Fibroblast of skin of back (primary cell): ENCODE results near the gene SEMA4C.

Experiments used
- DNase-seq: peaks from one replicate; pipeline ENCODE4 v3.0.0-alpha.2; 2013

SEMA4C gene

DNA sequence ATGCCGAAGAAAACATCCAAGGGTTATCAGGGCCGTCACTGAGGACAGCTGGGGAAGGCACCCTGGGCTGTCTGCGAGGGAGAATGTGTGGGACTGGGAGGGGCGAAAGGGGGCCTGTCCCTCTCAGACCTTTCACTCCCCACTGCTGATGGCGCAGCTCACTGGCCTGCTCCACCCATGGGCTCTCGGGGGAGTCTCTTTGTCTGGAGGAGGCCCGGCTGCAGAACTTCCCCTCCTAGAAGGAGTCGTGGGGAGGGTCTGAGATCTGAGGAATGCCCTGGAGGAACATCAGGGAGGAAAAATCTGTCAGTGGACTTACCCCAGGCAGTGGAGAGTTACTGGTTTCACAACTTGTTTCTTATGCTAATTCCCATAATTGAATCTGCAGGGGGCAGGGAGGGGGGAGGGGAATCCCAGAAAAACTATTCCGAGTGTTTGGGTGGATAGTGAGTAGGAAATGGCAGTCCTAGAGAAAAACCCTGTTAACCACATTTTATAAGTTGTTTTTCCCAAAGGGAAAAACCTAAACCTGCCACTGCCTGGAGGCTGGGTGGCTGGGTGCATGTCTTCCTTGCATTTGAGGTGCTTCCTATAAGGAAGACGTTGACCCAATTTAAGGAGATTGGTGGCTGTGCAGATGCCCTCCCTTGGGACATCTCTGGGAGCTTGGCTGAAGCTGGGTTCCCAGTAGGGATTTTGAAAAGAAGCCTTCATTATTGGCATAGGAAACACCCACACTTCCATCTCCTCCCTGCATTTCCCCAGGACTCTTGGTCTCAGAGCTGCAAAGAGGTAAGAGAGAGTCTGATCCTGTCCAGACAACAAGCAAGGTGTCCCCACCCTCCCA lies 11.7 kb upstream of the SEMA4C start:
- DNase-seq, result no peak

DNA sequence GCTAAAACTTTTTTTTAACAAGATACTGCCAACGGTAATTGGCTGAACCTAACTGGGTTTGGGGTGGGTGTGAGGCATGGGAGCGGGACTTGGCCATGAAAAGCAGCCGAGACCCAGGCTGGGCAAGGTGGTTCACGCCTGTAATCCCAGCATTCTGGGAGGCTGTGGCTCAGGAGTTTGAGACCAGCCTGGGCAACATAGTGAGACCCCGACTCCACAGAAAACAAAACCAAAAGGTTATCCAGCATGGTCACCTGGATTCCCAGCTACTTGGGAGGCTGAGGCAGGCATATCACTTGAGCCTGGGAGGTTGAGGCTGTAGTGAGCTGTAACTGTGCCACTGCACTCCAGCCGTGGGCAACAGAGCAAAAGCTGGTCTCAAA lies 11.0 kb upstream of the SEMA4C start:
- DNase-seq, result no peak

- DNase-seq, result no peak
Observed at GRCh38 chr2:96879545-96880040, 9.7 kb upstream of the SEMA4C start.

- DNase-seq, result no peak
Observed at GRCh38 chr2:96878796-96879544, 9.1 kb upstream of the SEMA4C start.

DNA sequence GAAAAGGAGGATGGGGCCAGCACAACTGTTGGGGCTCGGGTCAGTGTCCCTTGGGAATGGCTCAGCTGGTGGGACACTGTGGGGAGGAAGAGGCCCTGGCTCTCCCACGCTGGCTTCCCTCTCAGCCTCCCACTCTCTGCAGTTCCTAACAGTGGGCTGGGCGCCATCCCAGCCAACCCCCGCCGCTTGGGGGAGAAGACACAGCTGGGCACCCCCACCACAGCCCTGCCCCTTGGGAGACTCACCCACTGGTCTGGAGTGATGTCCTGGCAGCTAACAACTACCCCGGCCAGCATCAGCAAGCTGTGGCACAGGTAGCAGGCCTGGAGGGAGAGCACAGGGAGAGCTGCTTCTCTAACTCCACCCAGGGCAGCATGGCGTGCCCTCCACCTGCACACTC lies 8.3 kb upstream of the SEMA4C start:
- no peak for DNase-seq

- DNase-seq, result no peak
Observed at GRCh38 chr2:96877631-96878092, 7.8 kb upstream of the SEMA4C start.

DNA sequence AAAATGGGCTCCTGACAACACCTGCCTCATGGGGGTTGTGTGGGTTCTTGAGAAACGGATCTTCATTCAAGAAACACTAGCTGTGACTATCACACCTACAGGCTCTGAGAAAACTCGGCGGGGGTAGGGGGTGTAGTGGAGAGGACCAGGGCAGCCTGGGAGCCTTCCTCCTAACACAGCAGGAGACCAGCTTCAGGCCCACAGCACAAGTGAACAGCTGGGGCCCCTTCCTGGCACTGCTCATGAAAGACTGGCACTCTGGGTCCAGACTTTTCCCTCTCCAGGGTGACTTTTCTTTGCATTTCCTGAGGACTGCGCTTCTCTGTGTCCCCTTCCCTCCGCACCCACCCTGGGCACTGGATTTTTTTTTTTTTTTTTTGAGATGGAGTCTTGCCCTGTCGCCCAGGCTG lies 7.2 kb upstream of the SEMA4C start:
- DNase-seq, result no peak

GRCh38 chr2:96876269-96877041 lies 6.6 kb upstream of the SEMA4C start:
- DNase-seq, result no peak

DNA sequence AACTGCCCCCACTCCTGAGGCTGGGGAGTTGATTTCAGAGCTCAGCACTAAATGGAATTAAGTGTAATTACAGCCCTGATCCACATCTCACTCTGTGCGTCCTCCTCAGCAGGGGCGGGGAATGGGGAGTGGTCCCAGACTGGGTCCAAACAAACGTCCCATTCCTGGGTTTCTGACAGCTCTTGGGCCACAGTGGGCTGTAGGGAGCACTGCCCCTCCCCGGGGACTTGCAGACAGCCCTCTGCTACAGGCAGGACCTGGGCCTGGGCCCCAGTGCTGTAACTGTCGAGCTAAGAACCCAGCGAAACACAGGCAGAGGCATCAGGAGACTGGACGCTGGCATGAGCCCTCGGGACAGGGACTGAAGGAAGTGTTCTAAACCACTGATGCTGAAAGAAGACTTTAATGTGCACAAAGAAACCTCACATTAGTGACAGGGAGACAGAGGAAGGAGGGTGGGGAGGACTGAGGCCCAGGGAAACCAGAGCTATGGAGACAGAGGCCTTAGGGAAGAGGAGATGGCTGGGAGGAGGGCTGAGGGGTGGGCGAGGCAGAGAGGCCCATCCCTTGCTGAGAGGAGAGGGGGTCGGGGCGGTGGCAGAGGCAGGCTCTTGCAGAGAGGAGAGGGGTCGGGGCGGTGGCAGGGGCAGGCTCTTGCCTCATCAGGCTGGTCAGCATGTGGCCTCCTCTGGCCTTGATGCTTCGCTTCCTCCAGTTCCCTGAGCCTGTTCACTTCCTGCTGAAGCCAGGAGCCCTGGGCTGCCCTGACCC lies 5.8 kb upstream of the SEMA4C start:
- DNase-seq, result no peak

GRCh38 chr2:96874198-96874831 lies 4.4 kb upstream of the SEMA4C start:
- DNase-seq, result no peak

DNA sequence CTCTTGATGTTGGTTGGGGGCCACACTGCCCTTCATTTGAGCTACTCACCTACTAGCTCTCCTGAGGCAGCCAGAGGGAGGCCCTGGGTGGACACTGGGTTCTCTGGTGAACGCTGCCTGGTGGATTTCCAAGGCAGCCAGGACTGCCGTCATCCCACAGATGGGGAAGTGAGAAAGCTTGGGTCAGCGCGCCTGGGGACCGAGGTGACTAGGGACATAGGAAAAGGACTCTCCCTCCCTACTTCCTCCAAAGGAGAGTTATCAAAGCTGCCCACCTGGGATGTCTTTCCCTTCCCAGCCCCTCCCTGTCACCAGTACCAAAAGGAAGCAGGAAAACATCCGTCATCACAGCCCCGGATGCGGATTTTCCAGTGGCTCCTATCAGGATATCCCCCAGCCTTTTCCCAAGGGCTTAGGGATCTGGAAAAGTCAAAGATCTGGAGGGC lies 3.8 kb upstream of the SEMA4C start:
- no peak for DNase-seq

- no peak for DNase-seq
Observed at GRCh38 chr2:96872591-96873349, 2.9 kb upstream of the SEMA4C start.

DNA sequence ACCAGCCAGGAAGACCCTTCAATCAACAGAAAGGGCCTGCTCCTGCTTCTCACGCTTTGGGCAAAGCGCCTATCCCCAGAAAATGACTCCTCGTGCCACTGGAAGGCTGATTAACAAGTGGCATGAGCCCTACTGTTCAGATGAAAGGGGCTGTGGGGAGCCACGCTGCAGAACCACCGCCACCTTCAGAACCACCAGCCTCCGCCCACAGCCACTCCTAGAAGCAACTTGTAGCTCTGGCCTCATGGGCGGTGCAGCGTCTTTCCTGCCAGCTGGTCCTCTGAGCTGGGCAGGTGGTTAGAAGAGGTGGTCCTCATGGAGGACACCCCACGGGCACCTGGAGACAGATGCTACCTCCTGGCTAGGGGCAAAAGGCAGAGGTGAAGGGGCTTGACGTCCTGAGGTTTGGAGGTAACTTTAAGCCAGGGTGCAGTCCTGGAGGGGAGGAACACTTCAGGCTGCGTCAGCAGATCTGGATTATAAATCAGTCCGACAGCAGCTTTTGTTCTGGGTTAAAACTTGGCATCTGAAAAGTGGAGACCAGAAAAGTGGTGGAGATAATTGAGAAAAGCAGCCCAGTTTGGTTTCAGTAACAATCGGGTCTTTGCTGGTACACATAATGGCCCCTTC lies 861 bp upstream of the SEMA4C start:
- DNase-seq, result no peak

- DNase-seq, result peak; percentile 80
Observed at GRCh38 chr2:96869281-96869821, 529 bp downstream of the SEMA4C start.

- DNase-seq, result peak; percentile 94
Observed at GRCh38 chr2:96868555-96869280, 1.2 kb downstream of the SEMA4C start.

- DNase-seq, result no peak
Observed at GRCh38 chr2:96867756-96868554, 1.9 kb downstream of the SEMA4C start.

DNA sequence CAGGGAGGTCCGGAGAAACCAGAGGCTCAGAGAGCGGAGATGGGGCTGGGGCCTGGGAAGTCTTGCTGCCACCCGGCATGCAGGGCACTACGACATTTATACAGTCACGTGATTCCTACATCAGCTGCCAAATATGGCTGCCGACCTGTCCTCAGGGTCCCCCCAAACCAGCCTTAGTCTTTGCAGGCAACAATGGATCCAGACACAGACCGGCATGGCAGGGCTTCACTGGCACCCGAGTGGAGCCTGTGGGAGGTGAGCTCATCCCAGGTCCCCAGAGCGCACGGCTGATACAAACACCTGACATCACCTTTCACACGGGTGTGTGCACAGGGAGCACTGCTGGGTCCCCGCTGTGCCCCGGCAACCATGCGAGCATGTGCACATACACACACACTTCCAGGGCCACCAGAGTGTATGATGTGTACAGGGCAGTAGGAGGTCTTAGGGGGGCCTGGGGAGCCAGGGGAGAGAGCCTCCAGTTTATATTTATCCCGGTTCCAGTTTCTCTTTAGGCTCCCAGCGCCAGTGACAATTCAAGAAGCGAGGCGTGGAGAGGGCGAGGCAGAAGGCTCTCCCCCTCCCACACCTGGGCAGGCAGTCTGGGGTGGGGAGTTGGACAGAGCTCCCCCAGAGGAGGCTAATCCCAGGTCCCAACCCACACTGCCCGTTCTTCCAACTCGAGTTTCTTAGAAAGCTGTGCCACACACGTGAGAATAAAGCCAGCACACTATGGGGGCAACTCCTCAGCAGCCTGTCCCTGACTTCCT lies 2.7 kb downstream of the SEMA4C start:
- DNase-seq, result no peak

DNA sequence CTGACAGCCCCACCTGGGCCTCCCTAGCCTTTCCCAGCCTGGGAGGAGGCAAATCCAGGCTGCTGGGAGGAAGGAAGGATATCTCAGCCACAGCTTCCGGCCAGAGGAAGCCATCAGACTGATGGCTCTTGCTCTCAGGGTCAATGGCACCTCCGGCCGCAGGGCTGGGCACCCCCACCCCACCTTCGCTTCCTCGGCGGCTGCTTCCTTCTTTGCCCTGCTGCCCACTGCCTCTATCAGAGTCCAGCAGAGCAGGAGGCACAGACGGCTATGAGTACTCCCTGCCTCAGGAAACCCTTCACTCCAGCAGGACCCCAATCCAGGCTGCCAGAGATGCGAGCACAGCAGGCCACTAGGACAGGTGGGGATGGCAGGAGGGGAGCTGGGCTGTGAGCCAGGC lies 3.3 kb downstream of the SEMA4C start:
- DNase-seq, result no peak
